GM13976 (cell line): ENCODE measurements around the gene KIRREL3.

Source experiments
- DNase-seq: peaks from one replicate; pipeline ENCODE4 v3.0.0; 2012; ENCODE audit warnings: low spot score
- in situ Hi-C: fragments of 300-500 bp; cut with MboI; formaldehyde crosslinking; loops from one replicate; pipeline ENCODE4 v1.12.0; 2022; ENCODE audit warnings: low sequenced_read_pairs, mixed read lengths, inconsistent platforms; ENCODE audit not compliant: unreplicated experiment
- TF ChIP-seq, protein P1 (sequence below): IDR thresholded peaks from 2 replicates; pipeline ENCODE4 v1.5.1; 2012; ENCODE audit warnings: borderline replicate concordance, mild to moderate bottlenecking; ENCODE audit not compliant: insufficient read depth; ENCODE audit errors: extremely low read depth, missing control alignments, control extremely low read depth

KIRREL3 gene

DNA sequence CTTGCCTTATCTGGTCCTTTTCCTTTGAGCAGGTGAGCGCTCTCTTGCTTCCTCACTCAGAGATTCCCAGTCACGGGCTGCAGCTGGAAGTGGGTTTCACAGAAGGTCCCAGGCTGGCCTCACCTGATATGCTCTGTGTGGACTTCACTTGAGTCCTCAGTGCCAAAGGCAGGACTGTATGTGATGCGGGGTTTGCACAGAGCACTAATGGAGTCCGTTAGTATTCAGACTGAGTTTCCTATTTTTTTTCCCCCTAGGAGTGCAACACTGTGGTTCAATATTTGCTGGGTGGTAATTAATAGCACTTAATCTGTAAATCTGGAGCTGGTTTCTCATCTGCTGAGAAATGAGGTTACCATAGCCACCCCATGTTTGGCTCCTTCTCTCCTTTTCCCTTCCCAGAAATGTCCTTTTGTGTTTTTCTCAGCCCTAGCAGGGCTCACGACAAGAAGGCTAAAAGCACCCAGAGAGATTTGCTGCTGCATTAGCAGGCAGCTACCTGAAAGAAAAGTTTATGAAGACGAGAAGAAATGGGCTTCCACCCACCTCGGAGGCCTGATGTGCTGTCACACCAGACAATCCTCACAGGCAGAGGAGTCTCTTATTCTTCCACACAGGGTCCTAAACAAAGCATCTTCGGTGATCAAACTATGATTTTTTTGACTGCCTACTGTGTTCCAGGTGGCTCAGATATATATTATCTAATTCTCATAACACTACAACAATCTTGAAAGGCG lies 262.1 kb downstream of the KIRREL3 start:
- no peak for DNase-seq
- TF ChIP-seq, protein P1, sequence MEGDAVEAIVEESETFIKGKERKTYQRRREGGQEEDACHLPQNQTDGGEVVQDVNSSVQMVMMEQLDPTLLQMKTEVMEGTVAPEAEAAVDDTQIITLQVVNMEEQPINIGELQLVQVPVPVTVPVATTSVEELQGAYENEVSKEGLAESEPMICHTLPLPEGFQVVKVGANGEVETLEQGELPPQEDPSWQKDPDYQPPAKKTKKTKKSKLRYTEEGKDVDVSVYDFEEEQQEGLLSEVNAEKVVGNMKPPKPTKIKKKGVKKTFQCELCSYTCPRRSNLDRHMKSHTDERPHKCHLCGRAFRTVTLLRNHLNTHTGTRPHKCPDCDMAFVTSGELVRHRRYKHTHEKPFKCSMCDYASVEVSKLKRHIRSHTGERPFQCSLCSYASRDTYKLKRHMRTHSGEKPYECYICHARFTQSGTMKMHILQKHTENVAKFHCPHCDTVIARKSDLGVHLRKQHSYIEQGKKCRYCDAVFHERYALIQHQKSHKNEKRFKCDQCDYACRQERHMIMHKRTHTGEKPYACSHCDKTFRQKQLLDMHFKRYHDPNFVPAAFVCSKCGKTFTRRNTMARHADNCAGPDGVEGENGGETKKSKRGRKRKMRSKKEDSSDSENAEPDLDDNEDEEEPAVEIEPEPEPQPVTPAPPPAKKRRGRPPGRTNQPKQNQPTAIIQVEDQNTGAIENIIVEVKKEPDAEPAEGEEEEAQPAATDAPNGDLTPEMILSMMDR = no peak
- in situ Hi-C loops = no loop called here

DNA sequence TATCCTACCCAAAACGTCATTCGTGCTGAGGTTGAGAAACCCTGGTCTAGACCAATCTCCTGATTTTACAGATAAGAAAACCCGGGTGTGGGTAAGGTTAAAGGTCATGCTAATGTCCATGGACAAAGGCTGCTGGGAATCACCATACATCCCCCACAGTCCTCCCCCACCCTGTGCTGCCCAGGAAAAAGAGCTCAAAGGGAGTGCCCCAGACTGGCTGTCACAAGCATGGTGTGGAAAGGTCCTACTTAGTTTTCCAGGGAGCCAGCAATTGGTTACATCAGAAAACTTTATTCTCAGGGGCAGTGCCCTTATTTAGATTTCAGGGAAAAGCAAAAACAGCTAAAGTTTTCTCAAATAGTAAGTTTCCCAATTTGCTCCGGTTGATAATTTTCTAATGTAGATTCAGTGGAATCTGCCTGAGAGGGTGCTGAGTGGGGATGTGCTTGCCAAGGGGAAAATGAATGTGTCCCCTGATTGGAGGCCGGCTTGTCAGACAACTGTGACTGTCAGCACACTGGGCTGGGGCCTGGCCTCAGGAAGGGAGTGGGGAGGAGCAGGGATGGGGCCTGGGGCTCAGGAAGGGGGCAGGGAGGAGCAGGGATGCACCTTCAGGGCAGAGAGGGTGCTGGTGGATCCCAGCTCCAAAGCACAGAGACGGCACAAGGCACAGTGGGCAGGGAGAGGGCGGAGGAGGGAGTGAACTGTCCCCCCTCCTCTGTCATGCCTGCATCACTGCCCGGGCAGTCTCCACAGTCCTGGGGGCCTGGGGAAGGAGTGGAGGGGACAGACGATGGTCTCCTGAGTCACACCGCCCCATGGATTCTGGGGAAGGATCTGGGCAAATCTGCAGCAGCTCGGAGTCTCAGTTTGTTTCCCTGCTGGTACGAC lies 263.6 kb downstream of the KIRREL3 start:
- TF ChIP-seq, protein P1 = no peak
- no peak for DNase-seq
- in situ Hi-C loops = no loop called here

DNA sequence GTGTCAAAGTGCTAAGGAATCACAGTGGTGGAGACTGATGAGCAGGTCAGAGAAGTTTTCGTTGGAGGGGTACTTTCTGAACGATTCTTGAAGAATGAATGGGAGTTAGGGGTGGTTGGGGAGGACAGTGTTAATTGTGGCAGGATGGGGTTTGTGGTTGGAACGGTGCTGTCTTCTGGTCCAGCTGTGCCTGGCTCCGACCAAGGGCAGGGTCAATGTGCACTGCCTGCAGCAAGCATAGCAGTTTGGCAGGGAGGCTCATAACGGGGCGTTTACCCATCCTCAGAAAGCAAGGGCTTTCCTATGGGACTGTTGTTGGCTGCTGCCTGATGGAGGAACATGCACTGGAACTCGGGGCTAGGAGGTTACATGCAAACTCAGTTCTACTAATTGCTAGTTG lies 265.8 kb downstream of the KIRREL3 start:
- TF ChIP-seq, protein P1 = no peak
- no peak for DNase-seq

DNA sequence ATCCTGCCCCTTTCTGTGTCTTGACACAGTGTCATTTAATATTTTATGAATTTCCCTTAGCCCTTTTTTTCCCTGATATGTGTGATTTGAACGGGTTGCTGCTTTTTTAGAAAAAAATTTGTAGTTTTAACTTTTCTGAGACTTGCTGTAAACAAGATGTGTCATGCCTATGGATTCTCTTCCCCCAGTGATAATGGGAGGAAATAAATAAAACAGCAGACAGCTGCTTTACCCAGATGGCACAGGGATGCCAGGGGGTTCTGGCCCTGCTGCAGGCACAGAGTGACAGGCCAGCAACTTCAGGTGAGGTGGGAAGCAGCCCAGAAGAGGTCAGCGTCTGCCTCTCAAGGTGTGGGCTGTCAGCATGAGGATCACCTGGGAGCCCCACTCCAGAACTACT lies 266.9 kb downstream of the KIRREL3 start:
- TF ChIP-seq, protein P1 = no peak
- in situ Hi-C loops = no loop called here

More for the DNA sequence above, 265.8 kb downstream of the KIRREL3 start:
- in situ Hi-C loops = no loop called here

DNA sequence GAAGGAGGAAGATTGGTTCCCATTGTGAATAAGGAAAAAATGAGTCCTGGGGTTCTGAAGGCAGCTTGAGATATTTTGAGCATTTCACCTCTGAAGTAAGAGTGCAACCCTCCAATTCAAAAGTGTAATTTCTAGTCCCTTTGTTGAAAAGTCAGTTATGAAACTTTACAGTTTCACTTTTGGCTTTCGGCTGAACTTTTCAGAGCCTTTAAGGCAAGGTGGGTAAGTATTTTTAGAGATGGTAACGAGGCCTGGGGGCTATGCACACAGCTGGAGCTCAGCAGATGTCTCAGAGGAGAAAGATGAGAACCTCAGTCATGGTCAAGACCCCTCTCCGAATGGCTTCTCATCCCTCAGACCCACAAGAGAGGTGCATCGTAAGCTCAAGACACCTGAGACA lies 267.6 kb downstream of the KIRREL3 start:
- DNase-seq = peak; percentile 43
- TF ChIP-seq, protein P1 = no peak
- in situ Hi-C loops = no loop called here

More for the DNA sequence above, 266.9 kb downstream of the KIRREL3 start:
- no peak for DNase-seq

DNA sequence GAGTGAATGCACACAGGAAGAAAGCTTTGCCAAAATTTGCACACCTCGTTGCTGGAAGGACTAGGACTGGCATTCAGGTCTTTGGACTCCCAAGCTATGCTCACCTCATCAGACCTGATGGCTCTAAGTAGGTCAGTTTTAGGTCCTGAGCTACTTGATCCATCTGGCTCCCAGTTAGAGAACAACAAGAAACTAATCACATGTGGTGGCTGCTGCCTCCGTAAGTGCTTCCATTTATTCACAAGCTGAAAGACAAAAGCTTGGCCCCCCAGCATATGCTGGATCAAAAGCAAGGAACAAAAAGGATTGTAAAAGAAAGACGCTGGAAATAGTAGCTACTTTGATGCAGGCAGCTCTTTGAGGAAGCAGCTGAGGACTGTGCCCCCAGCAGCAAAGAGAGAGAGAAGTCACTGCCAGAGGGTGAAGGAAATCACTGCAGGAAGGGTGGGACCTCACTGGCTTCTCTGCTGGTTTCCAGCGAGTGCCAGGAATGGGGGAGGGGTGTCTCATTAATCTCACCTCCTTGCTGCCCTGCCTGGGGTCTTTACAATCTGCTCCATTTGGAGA lies 268.9 kb downstream of the KIRREL3 start:
- TF ChIP-seq, protein P1 = no peak
- in situ Hi-C loops = no loop called here
- DNase-seq = no peak
